ENCODE results near the gene EP400.
"Not testable (repeated sequence)": the region's sequence is repeated elsewhere in the genome, so short reads cannot be mapped to it uniquely, and the experiment has no call there.

Gene EP400

GRCh38 chr12:132045751-132046150, 96.0 kb downstream of the EP400 start:
- no peak for DNase-seq (ENCODE audit: low read depth in 2 of 2)

- no peak for DNase-seq (ENCODE audit: low read depth in 2 of 2)
Measured at GRCh38 chr12:132046561-132046960, 96.8 kb downstream of the EP400 start.

GRCh38 chr12:132047630-132048029, 97.9 kb downstream of the EP400 start:
- DNase-seq (ENCODE audit: low read depth in 2 of 2) = not testable (repeated sequence)

GRCh38 chr12:132049442-132049841, 99.7 kb downstream of the EP400 start:
- DNase-seq (ENCODE audit: low read depth in 2 of 2) = no peak

GRCh38 chr12:132049876-132050275, 100.1 kb downstream of the EP400 start:
- DNase-seq (ENCODE audit: low read depth in 2 of 2) = no peak

GRCh38 chr12:132051718-132052117, 102.0 kb downstream of the EP400 start:
- not testable (repeated sequence) for DNase-seq (ENCODE audit: low read depth in 2 of 2)

DNA sequence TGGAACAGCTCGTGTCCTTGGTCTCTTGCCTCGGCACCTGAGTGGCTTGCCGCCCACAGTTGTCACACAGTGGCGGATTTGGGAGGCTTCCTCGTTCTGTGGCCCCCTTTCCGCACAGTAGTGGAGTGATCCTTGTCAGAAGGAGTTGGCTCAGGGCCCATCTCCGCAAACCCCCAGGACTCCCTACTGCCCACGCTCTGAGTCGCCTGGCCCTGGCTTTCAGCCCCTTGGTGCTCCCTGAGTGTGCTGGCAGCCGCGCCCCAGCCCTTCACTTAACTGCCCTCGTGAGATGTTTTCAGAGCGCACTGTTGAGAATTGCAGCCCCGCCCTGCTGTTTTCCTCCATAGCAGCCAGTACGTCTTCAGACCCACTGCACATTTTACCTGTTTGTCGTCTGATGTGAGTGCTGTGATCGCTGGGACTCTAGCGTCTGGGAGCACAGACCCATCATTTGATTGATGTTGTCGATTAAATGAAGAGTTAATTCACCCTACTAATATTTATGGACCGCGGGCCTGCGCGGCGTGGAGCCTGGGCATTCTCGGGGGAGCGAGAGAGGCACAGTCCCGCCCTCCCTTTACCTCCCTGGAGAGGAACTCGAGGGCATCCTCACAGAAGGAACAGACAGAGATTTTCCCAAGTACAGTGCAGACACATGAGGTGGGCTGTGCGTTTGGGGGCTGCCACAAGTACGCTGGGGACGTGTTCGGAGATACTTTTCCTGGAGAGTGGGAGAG, 102.6 kb downstream of the EP400 start:
- no peak for DNase-seq (ENCODE audit: low read depth in 2 of 2)

DNA sequence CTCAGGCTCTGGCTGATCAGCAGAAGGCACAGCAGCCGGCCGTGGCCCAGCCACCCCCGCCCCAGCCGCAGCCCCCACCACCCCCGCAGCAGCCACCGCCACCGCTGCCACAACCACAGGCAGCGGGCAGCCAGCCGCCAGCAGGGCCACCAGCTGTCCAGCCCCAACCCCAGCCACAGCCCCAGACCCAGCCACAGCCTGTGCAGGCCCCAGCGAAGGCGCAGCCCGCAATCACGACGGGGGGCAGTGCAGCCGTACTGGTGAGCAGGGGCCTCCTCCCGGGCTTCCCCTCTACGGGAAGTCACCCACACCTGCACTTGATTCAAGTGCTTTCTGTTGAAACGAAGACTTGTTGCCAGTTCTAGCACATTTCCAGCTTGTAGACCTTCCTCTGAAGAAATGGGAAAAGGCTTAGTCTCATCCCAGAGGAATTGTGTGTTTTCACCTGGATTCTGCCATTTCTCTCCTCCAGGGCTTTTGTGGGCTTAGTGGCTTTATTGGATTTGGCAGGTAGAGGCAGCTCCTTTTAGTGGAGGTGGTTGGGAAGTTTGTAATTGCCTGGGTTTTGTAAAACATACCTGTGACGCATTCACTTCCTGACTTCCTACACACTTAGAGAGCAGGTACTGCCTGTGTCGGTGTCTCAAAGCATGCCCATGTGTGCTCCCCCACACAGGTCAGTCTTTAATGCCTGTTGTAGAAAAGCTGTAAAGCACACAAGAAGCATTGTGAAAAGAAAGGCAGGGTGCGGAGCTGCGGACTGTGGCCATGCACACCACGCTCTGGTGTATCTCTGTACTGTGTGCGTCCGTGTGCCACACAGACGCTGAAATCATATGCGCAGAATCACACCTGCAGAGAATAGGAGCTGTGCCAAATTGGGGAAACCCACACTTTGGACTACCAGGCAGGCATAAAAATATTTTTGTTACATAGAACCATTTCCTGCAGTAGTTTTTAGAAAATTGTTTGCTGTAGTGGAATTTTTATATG, 103.9 kb downstream of the EP400 start:
- DNase-seq (ENCODE audit: low read depth in 2 of 2) = no peak

DNA sequence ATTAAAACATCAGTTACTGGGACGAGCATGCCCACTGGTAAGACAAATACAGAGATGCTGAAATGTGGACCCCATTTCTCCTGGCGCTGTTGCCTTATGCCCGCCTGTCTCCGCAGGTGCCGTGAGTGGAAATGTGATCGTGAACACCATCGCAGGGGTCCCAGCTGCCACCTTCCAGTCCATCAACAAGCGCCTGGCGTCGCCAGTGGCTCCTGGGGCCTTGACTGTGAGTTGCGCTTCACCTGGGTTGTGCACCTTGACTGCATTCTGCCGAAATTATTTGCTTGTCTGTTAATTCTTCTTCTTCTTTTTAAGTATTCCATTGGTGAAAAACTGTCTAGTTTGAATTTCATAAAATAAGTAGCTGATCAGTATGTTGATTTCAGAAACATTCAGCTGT, 105.2 kb downstream of the EP400 start:
- DNase-seq (ENCODE audit: low read depth in 2 of 2) = no peak

DNA sequence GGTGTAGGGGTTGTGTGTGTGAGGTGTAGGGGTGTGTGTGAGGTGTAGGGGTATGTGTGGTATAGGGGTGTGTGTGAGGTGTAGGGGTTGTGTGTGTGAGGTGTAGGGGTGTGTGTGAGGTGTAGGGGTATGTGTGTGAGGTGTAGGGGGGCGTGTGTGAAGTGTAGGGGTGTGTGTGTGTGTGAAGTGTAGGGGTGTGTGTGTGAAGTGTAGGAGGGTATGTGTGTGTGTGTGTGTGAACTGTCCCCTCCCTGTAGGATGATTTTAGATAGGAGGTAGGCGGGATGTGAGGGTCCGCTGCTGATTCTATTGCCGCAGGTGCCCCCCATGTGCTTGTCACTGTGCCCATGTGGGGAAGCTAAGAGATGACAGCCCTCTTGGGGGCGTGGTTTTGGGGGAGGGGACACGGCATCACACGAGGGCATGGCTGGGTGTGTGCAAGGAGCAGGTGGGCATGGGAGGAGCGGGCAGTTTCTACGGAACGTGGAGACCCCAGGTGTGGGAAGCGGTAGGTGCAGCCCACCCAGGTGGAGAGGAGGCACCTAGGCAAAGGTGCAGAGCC, 105.9 kb downstream of the EP400 start:
- DNase-seq (ENCODE audit: low read depth in 2 of 2) = no peak

GRCh38 chr12:132056320-132056719, 106.6 kb downstream of the EP400 start:
- DNase-seq (ENCODE audit: low read depth in 2 of 2) = no peak

- DNase-seq (ENCODE audit: low read depth in 2 of 2) = no peak
Measured at GRCh38 chr12:132056951-132057350, 107.2 kb downstream of the EP400 start.

DNA sequence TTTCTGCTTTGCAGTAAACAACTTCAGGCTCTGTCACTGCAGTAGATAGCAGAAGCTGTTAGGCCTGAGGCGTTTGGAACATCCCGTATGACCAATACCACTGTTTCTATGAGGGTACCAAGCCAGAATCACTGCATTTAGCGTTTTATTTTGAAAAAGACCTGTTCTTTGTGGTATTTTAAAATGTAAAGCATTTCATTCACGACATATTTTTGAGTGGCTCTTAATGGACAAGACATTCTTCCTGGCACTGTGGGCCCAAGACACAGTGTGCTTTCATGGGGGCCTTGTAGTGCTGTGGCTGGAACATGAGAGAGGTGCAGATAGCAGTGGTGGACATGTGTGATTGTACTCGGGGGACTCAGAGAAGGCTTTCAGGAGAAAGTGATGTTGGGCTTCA, 107.9 kb downstream of the EP400 start:
- no peak for DNase-seq (ENCODE audit: low read depth in 2 of 2)

DNA sequence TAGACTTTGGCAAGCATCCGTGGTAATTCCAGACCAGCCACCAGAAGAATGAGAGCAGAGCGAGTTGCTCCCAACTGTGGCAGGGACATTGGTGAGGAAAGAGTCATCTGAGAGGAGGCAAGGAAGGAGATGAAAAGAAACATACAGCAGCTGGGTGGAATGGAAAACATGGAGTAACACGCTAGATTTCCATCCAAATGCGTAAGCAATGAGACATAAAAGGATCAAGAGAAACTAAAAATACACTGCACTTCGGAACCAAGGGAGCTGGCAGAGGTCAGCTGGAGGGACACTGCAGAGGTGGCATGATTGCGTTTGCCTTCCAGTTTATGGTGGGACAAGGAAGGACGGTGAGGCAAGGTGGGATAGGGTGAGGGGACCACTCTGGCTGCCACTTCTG, 111.5 kb downstream of the EP400 start:
- no peak for DNase-seq (ENCODE audit: low read depth in 2 of 2)

DNA sequence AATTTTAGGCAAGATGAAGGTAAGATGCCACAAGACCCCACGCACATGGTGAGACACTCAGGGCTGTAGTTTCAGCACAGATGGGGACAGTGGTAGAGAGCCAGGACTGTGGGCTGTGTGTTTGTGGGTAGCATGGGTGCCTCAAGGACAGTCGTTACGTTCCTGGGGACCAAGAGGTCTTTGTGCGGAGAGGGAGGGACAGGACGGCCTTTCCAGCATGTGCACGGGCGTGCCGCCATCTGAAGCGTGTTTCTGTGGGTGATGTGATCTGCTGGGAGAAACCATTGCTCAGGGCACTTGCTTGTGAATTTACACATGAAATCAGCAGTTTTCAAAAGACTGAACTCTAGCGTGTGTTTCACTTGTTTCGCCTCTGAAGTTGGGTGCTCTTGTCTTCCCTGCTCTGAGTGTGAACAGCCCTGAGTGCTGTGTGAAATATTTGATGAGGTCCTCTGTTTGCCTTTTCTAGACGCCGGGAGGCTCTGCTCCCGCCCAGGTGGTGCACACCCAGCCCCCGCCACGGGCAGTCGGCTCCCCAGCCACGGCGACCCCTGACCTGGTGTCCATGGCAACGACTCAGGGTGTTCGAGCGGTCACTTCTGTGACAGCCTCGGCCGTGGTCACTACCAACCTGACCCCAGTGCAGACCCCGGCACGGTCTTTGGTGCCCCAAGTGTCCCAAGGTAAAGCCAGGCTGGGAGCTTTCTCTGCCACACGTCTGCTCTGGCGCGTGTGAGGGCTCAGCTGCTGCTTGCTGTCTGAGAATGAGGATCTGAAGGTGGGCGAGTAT, 112.1 kb downstream of the EP400 start:
- no peak for DNase-seq (ENCODE audit: low read depth in 2 of 2)

- no peak for DNase-seq (ENCODE audit: low read depth in 2 of 2)
Measured at GRCh38 chr12:132062481-132062880, 112.7 kb downstream of the EP400 start.

GRCh38 chr12:132063491-132063890, 113.7 kb downstream of the EP400 start:
- DNase-seq (ENCODE audit: low read depth in 2 of 2) = no peak

DNA sequence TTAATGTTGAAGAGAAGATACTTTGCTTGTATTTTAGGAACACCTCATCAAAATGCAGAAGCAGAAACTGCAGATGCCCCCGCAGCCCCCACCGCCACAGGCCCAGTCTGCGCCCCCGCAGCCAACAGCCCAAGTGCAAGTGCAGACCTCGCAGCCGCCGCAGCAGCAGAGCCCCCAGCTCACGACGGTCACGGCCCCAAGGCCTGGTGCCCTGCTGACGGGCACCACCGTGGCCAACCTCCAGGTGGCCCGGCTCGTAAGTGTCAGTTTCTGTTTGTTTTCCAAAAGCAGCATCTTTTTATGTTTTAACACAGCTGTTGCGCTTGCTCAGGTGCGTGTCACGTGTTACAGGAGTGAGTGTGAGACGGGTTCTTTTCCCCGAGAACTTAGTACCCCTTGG, 114.9 kb downstream of the EP400 start:
- DNase-seq (ENCODE audit: low read depth in 2 of 2) = no peak

DNA sequence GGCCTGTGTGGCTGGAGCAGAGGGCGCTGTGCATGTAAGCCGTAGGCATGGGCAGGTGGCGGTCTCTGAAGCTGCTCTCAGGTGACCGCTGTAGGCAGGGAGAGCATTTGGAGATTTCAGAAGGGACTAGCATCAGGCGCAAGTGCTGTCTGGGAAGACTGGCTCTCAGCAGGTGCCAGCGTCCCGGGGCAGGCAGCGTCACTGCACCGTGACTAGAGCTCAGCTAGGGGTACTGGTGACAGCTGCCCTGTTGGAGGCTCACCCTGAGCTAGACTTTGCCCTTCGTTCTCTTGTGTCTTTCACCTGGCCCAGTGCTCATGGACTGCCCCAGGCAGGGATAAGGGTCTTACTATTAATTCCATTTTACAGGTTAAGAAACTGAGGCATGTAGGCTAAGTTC, 115.5 kb downstream of the EP400 start:
- DNase-seq (ENCODE audit: low read depth in 2 of 2) = no peak

- DNase-seq (ENCODE audit: low read depth in 2 of 2) = no peak
Measured at GRCh38 chr12:132065609-132066344, 116.0 kb downstream of the EP400 start.

DNA sequence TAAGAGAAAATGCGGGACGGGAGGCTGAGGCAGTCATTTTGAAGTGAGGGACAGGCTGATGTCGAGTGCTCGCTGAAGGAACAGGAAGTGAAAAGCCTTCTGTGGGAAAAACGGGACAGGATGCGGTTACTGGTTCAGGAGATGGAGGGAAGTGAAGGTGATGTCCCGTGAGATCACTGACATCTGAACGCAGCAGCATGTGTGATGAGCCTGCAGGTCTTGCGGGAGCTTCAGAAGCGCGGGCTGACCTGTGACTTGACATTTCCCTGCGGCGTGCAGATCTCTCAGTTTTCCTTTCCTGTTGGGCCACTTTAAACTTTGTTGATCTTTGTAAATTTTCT, 116.6 kb downstream of the EP400 start:
- no peak for DNase-seq (ENCODE audit: low read depth in 2 of 2)

All from stimulated activated CD8-positive, alpha-beta memory T cell treated with anti-CD3 and anti-CD28 coated beads, Interleukin-2, amount 100 ng/mL, for 1 hour (primary cell).